Measurements from ENCODE around the gene LYSMD3. TPM values are rescaled to one million over a fixed set of nuclear protein-coding genes. Genes with fewer than 3 reads are reported as not detected.

Gene LYSMD3
- total RNA-seq, 3 donors from 2014 or later (not counting 1 experiment from before 2014, with no cell fraction given), result 15.2 to 27.9 (median 19.5) TPM

GRCh38 chr5:90480699-90481098 lies 48.7 kb downstream of the LYSMD3 start:
- Histone ChIP-seq H3K4me3 (ENCODE audit: low read length) (no peak overlapping the region), H3K36me3 (ENCODE audit: control insufficient read depth, insufficient read depth, low read length) (no peaks in the 10 kb centered on the region), H3K27me3 (ENCODE audit: control insufficient read depth, insufficient read depth, low read length) (no peaks in the 10 kb centered on the region), H3K9me3 (ENCODE audit: control insufficient read depth, insufficient read depth, low read length) (no peaks in the 10 kb centered on the region), H3K27ac (ENCODE audit: low read length) (no peak overlapping the region), H3K4me1 (ENCODE audit: control insufficient read depth, insufficient read depth, low read length) (no peaks in the 10 kb centered on the region)
- no peak for TF ChIP-seq CTCF (IDR thresholded peaks at IDR 0.05)
- ATAC-seq, result no peak
- DNase-seq, result no peak
- Mint-ChIP-seq H3K9me3 (no peaks in the 10 kb centered on the region), H3K4me1 (no peaks in the 10 kb centered on the region), H3K27me3 (ENCODE audit: low read depth in 2 of 2) (no peaks in the 10 kb centered on the region), H3K4me3 (no peak overlapping the region), H3K36me3 (no peaks in the 10 kb centered on the region), H3K27ac (no peak overlapping the region)
- intact Hi-C loops (cut with micrococcal nuclease), result no loop called here
- WGBS (ENCODE audit: insufficient coverage), result 100% methylated on average over 1 of the region's 1 CpG

GRCh38 chr5:90479611-90480385 lies 49.6 kb downstream of the LYSMD3 start:
- no peak for DNase-seq
- H3K27me3 ChIP-seq (ENCODE audit: control insufficient read depth, insufficient read depth, low read length), result no peaks in the 10 kb centered on the region
- no peaks in the 10 kb centered on the region for H3K9me3 Mint-ChIP-seq
- no peak for ATAC-seq
- H3K4me3 ChIP-seq (ENCODE audit: low read length), result no peak overlapping the region
- H3K27me3 Mint-ChIP-seq (ENCODE audit: low read depth in 2 of 2), result no peaks in the 10 kb centered on the region
- intact Hi-C loops (cut with micrococcal nuclease), result no loop called here
- no peak overlapping the region for H3K27ac ChIP-seq (ENCODE audit: low read length)
- H3K36me3 Mint-ChIP-seq, result no peaks in the 10 kb centered on the region
- H3K4me3 Mint-ChIP-seq, result no peak overlapping the region
- TF ChIP-seq CTCF (IDR thresholded peaks at IDR 0.05), result no peak
- H3K9me3 ChIP-seq (ENCODE audit: control insufficient read depth, insufficient read depth, low read length), result no peaks in the 10 kb centered on the region
- peaks cover 4% of the 10 kb centered on the region for H3K4me1 ChIP-seq (ENCODE audit: control insufficient read depth, insufficient read depth, low read length)
- peaks cover 5 to 6% of the 10 kb centered on the region in 2 donors for H3K4me1 Mint-ChIP-seq
- no peak overlapping the region for H3K27ac Mint-ChIP-seq
- no peaks in the 10 kb centered on the region for H3K36me3 ChIP-seq (ENCODE audit: control insufficient read depth, insufficient read depth, low read length)

GRCh38 chr5:90477621-90478215 lies 51.7 kb downstream of the LYSMD3 start:
- intact Hi-C loops (cut with micrococcal nuclease), result no loop called here
- peaks cover 15% of the 10 kb centered on the region for H3K4me1 ChIP-seq (ENCODE audit: control insufficient read depth, insufficient read depth, low read length)
- Mint-ChIP-seq H3K27ac (no peak overlapping the region), H3K27me3 (ENCODE audit: low read depth in 2 of 2) (no peaks in the 10 kb centered on the region), H3K4me1 (peaks cover 25 to 26% of the 10 kb centered on the region in 2 donors), H3K36me3 (no peaks in the 10 kb centered on the region), H3K9me3 (no peaks in the 10 kb centered on the region), H3K4me3 (no peak overlapping the region)
- DNase-seq (no peak), ATAC-seq (no peak)
- no peak overlapping the region for H3K27ac ChIP-seq (ENCODE audit: low read length)
- no peaks in the 10 kb centered on the region for H3K27me3 ChIP-seq (ENCODE audit: control insufficient read depth, insufficient read depth, low read length)
- no peaks in the 10 kb centered on the region for H3K9me3 ChIP-seq (ENCODE audit: control insufficient read depth, insufficient read depth, low read length)
- no peaks in the 10 kb centered on the region for H3K36me3 ChIP-seq (ENCODE audit: control insufficient read depth, insufficient read depth, low read length)
- no peak for TF ChIP-seq CTCF (IDR thresholded peaks at IDR 0.05)
- WGBS (ENCODE audit: insufficient coverage), result 96% methylated on average over 7 of the region's 8 CpGs
- no peak overlapping the region for H3K4me3 ChIP-seq (ENCODE audit: low read length)
